ENCODE measurements around the gene PHF14. TPM values are rescaled to one million over a fixed set of nuclear protein-coding genes. Genes with fewer than 3 reads are reported as not detected.

The PHF14 gene
- polyA plus RNA-seq, 2 of the 4 experiments (the other 2 are of a cell fraction) = 36.7 to 48.0 TPM

- no peak for DNase-seq (ENCODE audit: low read depth in 1 of 2, low spot score in 1 of 2)
These were observed 88.4 kb downstream of the PHF14 start for GRCh38 chr7:11062110-11062509.

GRCh38 chr7:11069591-11069990 is 95.9 kb downstream of the PHF14 start:
- ChIA-PET CTCF (no interaction called here), POLR2A (no interaction called here)
- H3K27ac ChIP-seq = no peak overlapping the region
- no peak overlapping the region for H3K4me3 ChIP-seq
- TF ChIP-seq POLR2AphosphoS2 (conservative IDR thresholded peaks at IDR 0.05; ENCODE audit: low read length) (no peak), PHF8 (IDR thresholded peaks at IDR 0.05; ENCODE audit: borderline replicate concordance, low read depth) (no peak), CHD2 (IDR thresholded peaks at IDR 0.05; ENCODE audit: low read length, partially characterized antibody) (no peak), MAX (IDR thresholded peaks at IDR 0.05) (no peak), ZSCAN20 (CRISPR knock-in tag; IDR thresholded peaks at IDR 0.05) (no peak), HES2 (IDR thresholded peaks at IDR 0.05) (no peak), ZFP36 (IDR thresholded peaks at IDR 0.05; ENCODE audit: borderline replicate concordance, partially characterized antibody) (no peak), POLR2A (IDR thresholded peaks at IDR 0.05; ENCODE audit: low read length) (no peak), SMC3 (IDR thresholded peaks at IDR 0.05) (no peak), NPAS2 (CRISPR knock-in tag; IDR thresholded peaks at IDR 0.05; ENCODE audit: borderline replicate concordance) (no peak), ZNF302 (CRISPR knock-in tag; IDR thresholded peaks at IDR 0.05) (no peak), MAZ (IDR thresholded peaks at IDR 0.05; ENCODE audit: borderline replicate concordance, low read depth, low read length) (no peak), USF2 (IDR thresholded peaks at IDR 0.05) (no peak), JUNB (IDR thresholded peaks at IDR 0.05) (no peak), CEBPB (IDR thresholded peaks at IDR 0.05) (no peak), TP53 (CRISPR knock-in tag; IDR thresholded peaks at IDR 0.05) (no peak)
- FAIRE-seq = no peak
- no peaks in the 10 kb centered on the region for H3K4me1 ChIP-seq
- H3K4me2 ChIP-seq = no peak overlapping the region
- no peak for DNase-seq (ENCODE audit: low read depth in 1 of 2, low spot score in 1 of 2)
- ATAC-seq = no peak
- 93% methylated on average over 2 of the region's 3 CpGs for WGBS (ENCODE audit: missing lambda C conversion rate)
- H3K9me3 ChIP-seq = no peaks in the 10 kb centered on the region

More at GRCh38 chr7:11062110-11062509, 88.4 kb downstream of the PHF14 start:
- TF ChIP-seq FOSL2 (IDR thresholded peaks at IDR 0.05) = no peak
- no peak for TF ChIP-seq FOSL2 (CRISPR knock-in tag; IDR thresholded peaks at IDR 0.05)
- no peak for TF ChIP-seq USF2 (IDR thresholded peaks at IDR 0.05)
- TF ChIP-seq PBX3 (IDR thresholded peaks at IDR 0.05) = no peak
- TF ChIP-seq NFE2L2 (conservative IDR thresholded peaks at IDR 0.05; ENCODE audit: low read length) = no peak
- TF ChIP-seq HMGXB4 (CRISPR knock-in tag; IDR thresholded peaks at IDR 0.05; ENCODE audit: borderline replicate concordance) = no peak
- no peak for TF ChIP-seq CBX2 (IDR thresholded peaks at IDR 0.05; ENCODE audit: borderline replicate concordance, low read depth)
- TF ChIP-seq EHMT2 (IDR thresholded peaks at IDR 0.05; ENCODE audit: low read depth) = no peak
- no peak for TF ChIP-seq RCOR1 (IDR thresholded peaks at IDR 0.05; ENCODE audit: low read depth, low read length)
- no peak for TF ChIP-seq BCL3 (IDR thresholded peaks at IDR 0.05)
- TF ChIP-seq NPAS2 (CRISPR knock-in tag; IDR thresholded peaks at IDR 0.05; ENCODE audit: borderline replicate concordance) = no peak
- ATAC-seq = no peak
- ChIA-PET POLR2A (no interaction called here), CTCF (no interaction called here)
- FAIRE-seq = peak; percentile 86
- Histone ChIP-seq H3K9me3 (no peaks in the 10 kb centered on the region), H3K4me2 (no peak overlapping the region), H3K27ac (no peak overlapping the region), H3K4me1 (no peaks in the 10 kb centered on the region), H3K4me3 (no peak overlapping the region)

Data from A549 (cell line).